ENCODE measurements around the gene AFTPH. TPM values are rescaled to one million over a fixed set of nuclear protein-coding genes. Genes with fewer than 3 reads are reported as not detected.

Gene AFTPH
- total RNA-seq, 1 donor from 2014 or later, result 33.4 TPM

- Histone ChIP-seq H3K9me3 (no peaks in the 10 kb centered on the region), H3K36me3 (no peaks in the 10 kb centered on the region), H3K27ac (no peak overlapping the region), H3K4me1 (peaks cover 13% of the 10 kb centered on the region), H3K4me3 (no peak overlapping the region), H3K27me3 (no peaks in the 10 kb centered on the region)
- peak in 1 of 2 donors; percentile 32 for DNase-seq (ENCODE audit: extremely low spot score in 2 of 2)
- TF ChIP-seq CTCF (IDR thresholded peaks at IDR 0.05), result no peak
- no peak for TF ChIP-seq POLR2A (IDR thresholded peaks at IDR 0.05)
- no peak for TF ChIP-seq POLR2AphosphoS5 (IDR thresholded peaks at IDR 0.05; ENCODE audit: insufficient read depth in 1 of 2, low read depth in 1 of 2)
- intact Hi-C loops (cut with DNase I), result no loop called here
Observed at GRCh38 chr2:64485331-64485730, 38.8 kb upstream of the AFTPH start.

- Histone ChIP-seq H3K4me1 (peaks cover 13% of the 10 kb centered on the region), H3K9me3 (no peaks in the 10 kb centered on the region), H3K27ac (no peak overlapping the region), H3K4me3 (no peak overlapping the region), H3K36me3 (no peaks in the 10 kb centered on the region), H3K27me3 (no peaks in the 10 kb centered on the region)
- no peak for TF ChIP-seq CTCF (IDR thresholded peaks at IDR 0.05)
- peak in 1 of 2 donors; percentile 32 for TF ChIP-seq POLR2AphosphoS5 (IDR thresholded peaks at IDR 0.05; ENCODE audit: insufficient read depth in 1 of 2, low read depth in 1 of 2)
- no peak for TF ChIP-seq POLR2A (IDR thresholded peaks at IDR 0.05)
- peak in 1 of 2 donors; percentile 86 for DNase-seq (ENCODE audit: extremely low spot score in 2 of 2)
- intact Hi-C loops (cut with DNase I), result no loop called here
Observed at GRCh38 chr2:64485961-64486360, 38.2 kb upstream of the AFTPH start.

GRCh38 chr2:64487256-64488049, 36.7 kb upstream of the AFTPH start:
- intact Hi-C loops (cut with DNase I), result loop anchor here (2.0 kb wide), 1 partner anchor 155 kb away; no protein-coding TSS in a partner anchor
- H3K4me3 ChIP-seq, result no peak overlapping the region
- H3K4me1 ChIP-seq, result peaks cover 13% of the 10 kb centered on the region
- no peaks in the 10 kb centered on the region for H3K27me3 ChIP-seq
- H3K9me3 ChIP-seq, result no peaks in the 10 kb centered on the region
- no peaks in the 10 kb centered on the region for H3K36me3 ChIP-seq
- peak in 1 of 2 donors; percentile 64 for DNase-seq (ENCODE audit: extremely low spot score in 2 of 2)
- no peak overlapping the region for H3K27ac ChIP-seq
- TF ChIP-seq POLR2A (IDR thresholded peaks at IDR 0.05) (no peak), CTCF (IDR thresholded peaks at IDR 0.05) (no peak), POLR2AphosphoS5 (IDR thresholded peaks at IDR 0.05; ENCODE audit: insufficient read depth in 1 of 2, low read depth in 1 of 2) (no peak)

- peak in 1 of 2 donors; percentile 81 for DNase-seq (ENCODE audit: extremely low spot score in 2 of 2)
- TF ChIP-seq CTCF (IDR thresholded peaks at IDR 0.05) (peak; percentile 73 to 95 (median 94)), POLR2AphosphoS5 (IDR thresholded peaks at IDR 0.05; ENCODE audit: insufficient read depth in 1 of 2, low read depth in 1 of 2) (no peak)
Observed at GRCh38 chr2:64488050-64488974, 35.8 kb upstream of the AFTPH start.

More at GRCh38 chr2:64488050-64488974, 35.8 kb upstream of the AFTPH start:
- Histone ChIP-seq H3K4me3 (no peak overlapping the region), H3K27ac (no peak overlapping the region), H3K4me1 (peaks cover 13% of the 10 kb centered on the region), H3K36me3 (no peaks in the 10 kb centered on the region), H3K27me3 (no peaks in the 10 kb centered on the region), H3K9me3 (no peaks in the 10 kb centered on the region)
- intact Hi-C loops (cut with DNase I), result loop anchor here (2.0 kb wide), 1 partner anchor 156 kb away; no protein-coding TSS in a partner anchor

Data from vagina (tissue), 2 donors.